ENCODE measurements around the gene NHSL2.
A peak's percentile ranks its signal among the peaks of the same experiment; 100 is the strongest.

DNA sequence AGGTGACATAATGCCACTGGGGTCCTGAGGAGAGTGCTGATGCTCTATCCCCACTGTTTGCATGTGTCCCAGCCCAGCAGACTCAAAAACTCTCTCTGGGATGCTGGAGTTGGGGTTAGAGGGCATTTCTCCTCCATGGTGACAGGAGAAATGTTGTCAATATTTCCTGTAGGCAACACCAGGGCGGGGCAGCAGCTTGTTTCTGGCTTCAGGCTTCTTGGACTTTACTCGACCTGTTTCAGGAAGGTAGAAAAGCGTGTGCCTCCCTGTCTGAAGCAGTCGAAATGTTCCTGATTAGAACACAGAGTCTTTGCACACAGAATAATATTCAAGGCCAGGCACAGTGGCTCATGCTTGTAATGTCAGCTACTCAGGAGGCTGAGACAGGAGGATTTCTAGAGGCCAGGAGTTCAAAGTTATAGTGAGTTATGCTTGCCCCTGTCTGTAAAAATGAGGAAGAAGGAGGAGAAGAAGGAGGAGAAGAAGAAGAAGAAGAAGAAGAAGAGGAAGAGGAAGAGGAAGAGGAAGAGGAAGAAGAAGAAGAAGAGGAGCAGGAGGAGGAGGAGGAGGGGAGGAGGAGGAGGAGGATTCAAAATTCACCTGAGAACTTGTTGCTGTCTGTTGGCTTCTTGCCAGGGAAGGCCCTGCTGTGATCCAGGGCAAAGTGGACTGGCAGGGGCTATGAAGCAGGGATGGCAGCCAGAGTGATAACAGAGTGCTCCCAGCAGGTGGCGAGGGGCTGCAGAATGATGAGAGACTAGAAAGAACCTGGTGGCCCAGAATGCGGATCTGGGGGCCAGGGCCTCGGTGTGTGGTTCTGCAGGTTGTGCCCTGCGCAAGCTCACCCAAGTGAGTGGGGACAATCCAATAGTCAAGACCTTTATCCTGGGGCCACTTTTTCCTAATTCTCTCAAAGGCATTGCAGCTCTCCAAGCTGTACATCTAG is 138.1 kb downstream of the NHSL2 start:
- peak; percentile 15 for TF ChIP-seq CTCF (IDR thresholded peaks at IDR 0.05; ENCODE audit: low read depth, low read length)
- no peak for TF ChIP-seq POLR2A (IDR thresholded peaks at IDR 0.05; ENCODE audit: extremely low read depth, insufficient read length)
- no peak for TF ChIP-seq MYC (IDR thresholded peaks at IDR 0.05; ENCODE audit: low read depth, low read length)

Measured in NB4 (cell line).